ENCODE results near the gene SLC9A4. TPM values are rescaled to one million over a fixed set of nuclear protein-coding genes. Genes with fewer than 3 reads are reported as not detected.

SLC9A4 gene
- polyA plus RNA-seq, 5 donors = 0.03 TPM; not detected in 4

DNA sequence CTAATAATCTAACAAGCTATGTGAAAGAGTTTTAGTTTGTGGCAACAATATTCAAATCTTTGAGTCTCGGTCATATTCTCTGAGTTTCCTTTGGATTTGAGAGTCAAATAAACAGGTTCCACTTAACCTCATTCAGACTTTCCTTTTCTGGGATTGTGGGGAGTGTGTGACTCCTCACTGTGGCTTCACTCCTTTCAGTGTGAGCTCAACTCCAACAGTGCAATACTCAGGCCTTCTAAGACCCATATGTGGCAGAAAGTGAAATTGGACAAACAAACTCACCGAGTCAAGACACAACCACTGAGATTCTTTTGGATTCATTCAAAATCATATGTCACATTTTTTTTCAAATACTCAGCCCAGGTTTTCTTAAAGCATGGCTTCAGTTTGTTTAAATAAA lies 25.4 kb downstream of the SLC9A4 start:
- DNase-seq = no peak

DNA sequence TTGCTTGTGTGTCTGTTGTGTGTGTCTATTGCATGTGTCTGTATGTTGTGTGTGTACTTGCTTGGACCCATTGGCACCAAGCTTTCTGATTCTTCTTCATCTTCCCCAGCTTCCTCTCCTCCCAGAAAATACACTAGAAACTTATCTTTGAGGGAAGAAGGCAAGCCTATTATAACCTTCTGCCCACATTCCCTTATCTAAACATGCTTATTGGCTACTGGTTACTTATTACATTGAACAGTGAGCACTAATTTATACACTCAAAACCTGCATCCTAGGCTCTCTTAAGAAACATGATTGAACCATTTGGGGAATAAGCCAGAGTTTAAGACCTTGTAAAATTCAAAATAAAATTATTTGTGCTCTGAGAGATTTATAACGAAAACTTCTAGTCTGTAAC lies 26.5 kb downstream of the SLC9A4 start:
- no peak for DNase-seq

DNA sequence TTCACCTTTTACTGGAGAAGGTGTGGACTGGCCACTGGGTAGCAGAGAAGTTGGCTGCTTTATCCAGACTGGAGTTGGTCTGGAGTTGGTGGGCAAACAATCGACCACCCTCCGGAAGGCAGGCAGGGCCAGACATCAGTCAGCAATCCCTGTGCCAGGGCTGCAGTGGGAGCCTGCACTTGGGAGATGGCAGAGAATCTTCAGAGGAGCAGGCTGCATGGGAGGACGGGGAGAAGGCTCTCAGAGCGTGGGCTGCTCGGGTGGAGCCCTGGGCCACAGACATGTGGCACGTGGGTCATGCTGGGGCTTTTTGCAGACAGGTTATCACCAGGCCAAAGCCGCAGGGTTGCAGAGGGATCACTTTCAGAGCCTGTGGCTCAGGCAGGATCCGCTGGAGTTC lies 29.6 kb downstream of the SLC9A4 start:
- DNase-seq = no peak

DNA sequence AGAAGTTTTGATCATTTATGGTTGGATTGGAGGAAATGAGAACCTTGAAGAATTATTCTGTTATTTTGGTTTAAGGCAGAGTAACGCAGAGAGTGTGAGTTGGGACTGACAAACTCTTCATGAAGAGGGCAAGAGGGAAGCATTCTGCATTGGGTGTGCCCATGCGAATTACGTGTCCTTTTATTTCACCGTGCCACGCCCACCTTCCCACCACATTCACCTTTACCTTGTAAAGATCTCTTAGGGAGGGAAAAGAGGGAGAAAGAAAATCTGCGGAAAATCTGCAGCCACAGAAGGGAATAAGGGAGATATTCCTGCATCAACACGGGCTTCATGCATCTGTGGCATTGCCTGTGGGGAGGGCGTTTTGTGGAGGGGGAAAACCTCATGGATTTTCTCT lies 31.8 kb downstream of the SLC9A4 start:
- DNase-seq = no peak

DNA sequence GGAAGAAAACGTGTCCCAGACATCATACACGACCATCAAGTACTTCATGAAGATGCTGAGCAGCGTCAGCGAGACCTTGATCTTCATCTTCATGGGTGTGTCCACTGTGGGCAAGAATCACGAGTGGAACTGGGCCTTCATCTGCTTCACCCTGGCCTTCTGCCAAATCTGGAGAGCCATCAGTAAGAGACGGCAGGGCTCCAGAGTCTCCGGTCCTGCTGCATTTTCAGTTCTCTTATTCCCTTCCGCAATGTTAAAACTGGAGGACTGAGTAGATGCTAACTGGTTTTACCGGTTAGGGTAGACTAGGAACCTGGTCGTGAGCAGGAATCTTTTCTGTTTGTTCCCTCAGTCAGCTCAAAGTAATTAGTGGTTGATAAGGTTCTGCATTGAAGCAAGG lies 32.3 kb downstream of the SLC9A4 start:
- peak; percentile 45 to 63 for DNase-seq

DNA sequence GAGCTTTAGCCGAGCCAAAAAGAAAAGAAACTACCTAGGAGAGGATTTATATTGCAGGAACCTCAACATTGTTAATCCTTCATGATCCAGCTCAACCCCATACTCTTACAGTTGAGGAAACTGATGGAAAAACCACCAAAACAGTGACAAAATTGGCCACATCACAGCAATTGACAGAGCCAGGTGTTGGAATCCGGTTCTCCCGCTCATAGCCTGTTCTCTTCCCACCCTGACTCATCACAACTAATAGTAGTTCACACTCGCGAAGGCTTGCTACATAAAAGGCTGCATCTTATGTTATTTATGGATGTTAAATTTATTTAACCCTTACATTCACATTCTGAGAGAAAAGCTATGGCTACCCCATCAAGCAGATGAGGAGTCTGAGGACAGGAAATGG lies 33.7 kb downstream of the SLC9A4 start:
- no peak for DNase-seq

DNA sequence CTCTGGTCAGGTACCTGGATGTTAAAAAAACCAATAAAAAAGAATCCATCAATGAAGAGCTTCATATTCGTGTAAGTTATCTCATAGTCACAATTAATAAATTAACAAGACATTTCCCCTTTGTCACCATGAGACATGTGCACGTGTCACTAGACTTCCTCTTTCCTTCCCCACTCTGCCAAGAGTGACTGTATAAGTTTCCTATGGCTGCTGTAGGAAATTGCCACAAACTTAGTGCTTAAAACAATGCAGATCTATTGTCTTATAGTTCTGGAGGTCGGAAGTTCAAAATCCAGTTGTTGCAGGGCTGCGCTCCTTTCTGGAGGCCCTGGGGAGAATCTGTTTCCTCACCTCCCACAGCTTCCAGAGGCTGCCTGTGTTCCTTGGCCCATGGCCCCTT lies 35.8 kb downstream of the SLC9A4 start:
- DNase-seq = no peak

DNA sequence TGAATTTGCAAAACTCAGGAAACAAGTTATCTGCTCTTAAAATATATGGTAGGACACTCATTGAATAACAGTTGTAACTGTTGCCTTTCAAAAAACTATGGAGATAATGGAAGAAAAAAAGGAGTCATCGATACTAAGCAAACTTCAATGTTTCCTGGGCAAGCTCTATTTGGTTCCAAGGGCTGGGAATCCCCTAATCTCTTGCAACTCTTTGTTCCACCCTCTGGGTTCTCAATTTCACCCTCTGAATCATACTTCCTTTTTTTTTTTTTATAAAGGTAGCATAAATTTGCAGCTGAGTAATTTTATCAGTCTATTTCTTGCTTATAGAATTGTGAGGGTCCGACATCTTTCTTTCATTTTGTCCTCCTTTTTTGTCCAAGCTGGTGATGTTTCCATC lies 36.7 kb downstream of the SLC9A4 start:
- no peak for DNase-seq

DNA sequence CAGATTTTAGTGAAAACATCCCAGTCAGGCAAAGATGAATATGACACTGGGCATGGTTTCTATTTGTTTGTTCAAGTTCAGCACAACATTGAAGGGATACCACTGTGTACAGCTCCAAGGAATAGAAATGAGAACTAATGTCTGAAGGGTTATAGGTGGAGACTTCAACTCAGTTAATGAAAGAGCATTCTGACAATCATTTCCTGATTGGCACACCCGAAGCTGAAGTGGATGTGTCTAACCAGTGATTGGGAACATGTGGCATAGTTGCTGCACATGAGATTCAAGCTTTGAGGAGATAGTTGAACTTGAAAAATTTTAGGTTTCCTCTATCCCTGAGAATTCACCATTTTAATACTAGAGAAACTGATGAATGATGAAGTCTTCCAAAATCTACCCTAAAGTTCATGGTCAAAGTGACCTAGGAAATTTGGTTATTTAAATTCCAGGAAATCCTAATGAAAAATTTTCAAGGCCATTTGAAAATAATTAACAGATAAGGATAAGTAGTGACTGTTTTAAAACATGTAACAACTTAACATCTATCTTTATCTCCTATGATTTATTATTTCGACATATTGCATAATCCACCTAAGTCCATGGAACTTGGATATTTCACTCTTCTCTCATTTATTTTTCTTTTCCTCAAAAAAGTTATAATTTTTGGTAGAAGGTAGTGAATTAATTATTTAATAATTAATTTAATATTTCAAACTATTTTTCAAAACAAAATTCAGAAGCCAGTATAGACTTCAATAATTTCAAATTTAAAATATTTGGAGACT lies 38.0 kb downstream of the SLC9A4 start:
- DNase-seq = no peak

DNA sequence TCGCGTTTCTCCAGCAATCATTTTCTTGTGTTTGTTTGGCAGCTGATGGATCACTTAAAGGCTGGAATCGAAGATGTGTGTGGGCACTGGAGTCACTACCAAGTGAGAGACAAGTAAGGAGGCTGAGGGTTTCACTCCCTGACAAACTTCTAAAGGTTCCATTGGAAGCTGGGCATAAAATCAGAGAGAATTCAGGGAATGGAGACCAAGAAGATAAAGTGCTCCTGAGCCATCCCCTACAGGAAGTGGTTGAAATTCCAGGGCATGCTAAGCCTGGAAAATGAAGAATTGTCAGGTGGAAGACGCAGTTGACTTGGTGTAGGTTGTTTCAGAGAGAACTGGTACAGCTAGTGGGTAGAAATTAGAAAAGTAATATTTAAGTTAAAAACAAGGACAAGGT lies 39.1 kb downstream of the SLC9A4 start:
- no peak for DNase-seq

DNA sequence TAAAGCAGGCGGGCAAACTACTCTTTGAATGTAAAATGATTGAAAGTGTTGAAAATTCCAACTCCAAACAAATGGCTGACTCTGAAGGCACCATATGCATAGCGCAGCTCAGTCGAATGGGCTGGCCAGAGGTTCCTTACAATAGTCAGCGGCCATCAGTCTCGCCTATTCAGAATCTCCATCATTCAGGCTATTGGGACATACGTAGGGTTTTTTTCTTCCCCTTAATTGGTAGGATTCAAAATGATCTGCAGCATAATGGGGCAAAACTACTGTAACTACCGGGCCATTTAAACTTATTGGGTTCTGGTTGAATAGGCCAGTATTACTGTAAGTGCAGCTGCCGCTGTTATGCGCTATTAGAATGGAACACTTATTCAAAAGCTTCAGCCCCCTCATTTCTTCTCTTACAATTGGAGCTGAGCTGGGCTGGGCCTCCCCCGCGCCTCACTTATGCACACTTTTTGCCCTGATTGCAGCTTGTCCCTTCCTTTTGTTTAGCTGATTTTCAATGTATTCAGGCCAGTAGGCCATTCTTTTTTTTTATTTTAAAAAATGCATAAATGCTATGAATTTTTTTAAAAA lies 40.4 kb downstream of the SLC9A4 start:
- no peak for DNase-seq

DNA sequence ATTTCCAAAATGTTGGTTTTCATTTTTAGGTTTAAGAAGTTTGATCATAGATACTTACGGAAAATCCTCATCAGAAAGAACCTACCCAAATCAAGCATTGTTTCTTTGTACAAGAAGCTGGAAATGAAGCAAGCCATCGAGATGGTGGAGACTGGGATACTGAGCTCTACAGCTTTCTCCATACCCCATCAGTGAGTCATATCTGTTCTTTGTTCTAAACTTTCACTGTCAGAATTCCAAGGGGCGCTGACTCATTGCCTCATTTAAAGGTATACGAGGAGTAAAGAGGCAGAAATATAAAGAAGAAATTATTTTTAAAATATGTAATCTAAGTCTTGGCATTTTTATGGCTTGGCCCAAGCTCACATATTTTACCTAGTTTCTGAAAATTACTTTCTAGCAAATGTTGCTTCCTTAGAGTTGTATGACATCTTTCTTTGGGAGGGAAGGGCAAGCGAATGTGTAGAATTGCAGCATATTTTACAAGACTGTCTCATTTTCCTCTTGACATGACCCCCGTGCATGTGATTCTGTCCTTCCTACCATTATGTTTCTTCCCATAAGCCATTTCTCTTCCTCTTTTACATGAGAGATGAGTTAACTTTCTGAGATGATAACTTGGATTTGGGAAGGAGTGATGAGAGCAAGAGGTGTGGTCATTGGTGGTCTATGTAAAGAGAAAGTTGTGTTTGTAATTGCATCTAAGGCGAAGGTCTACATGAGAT lies 41.2 kb downstream of the SLC9A4 start:
- DNase-seq = no peak

DNA sequence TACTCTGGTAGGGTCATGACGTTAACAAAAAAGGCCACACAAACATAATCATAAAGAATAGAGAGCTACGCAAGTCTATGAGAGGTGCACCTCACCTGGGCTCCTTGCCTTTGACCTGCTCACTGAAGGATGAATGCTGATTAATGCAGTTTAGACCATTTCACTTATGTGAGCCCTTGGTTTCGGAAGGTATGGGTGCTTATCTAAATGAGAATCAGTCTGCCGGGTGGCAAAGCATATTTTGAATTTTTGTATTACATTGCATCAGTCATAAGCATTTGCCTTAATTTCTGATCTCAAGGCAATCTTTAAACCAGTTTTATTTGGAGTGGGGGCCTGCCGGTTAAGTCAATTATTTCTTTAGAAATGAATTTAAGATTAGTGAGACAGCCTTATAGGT lies 42.8 kb downstream of the SLC9A4 start:
- DNase-seq = no peak

DNA sequence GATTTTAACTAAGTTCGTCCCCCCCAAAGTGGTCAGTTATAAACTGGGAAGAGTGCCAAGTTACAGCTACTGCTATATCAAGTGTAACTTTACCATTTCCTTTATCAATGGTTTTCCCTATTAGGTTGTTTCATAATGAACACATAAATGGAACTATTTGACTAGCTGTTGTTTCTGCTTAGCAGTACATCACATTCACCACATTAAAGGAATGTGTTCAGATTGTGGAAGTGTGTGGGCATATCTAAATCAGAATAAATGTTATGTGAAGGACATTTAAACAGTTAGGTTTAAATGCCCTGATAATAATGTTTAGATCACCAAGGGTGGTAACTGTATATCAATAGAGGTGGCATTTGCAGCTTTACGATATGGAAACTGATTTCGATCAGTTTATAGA lies 45.1 kb downstream of the SLC9A4 start:
- no peak for DNase-seq

DNA sequence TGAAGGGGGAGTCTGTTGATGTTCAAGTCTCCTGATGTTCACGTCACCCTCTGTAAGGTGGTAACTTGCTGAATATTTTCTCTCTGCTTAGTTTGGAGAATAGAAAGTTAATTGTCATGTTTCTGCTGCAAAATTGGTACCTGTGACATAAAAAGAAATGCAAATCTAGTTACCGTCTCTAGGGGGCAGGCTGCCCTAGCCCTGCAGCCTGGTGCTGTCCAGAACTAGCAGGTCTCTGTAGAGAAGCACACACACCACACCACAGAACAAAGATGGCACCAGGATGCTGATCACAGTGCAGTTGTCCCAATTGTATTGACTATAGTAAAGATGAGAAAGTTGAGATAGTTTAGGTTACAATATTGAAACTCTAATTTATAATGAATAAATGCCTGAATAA lies 47.0 kb downstream of the SLC9A4 start:
- DNase-seq = no peak

DNA sequence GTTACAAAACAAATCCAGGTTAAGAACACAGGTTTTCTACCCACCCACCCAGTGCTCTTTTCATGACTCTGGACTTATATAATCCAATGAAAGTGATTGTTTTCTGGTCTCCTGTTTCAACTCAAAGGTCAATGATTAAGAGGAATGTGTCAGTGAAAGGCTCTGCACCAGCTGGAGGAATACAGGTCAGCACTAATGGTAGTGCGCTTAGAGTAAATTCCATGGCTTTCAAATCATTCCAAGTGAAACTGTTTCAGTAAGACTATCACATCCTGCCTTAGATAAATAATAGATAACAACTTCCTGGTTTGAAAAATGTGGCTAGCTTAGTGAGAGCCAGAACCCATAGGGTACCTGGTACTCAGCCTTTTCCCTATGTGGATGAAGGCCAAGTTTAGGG lies 47.8 kb downstream of the SLC9A4 start:
- DNase-seq = no peak

DNA sequence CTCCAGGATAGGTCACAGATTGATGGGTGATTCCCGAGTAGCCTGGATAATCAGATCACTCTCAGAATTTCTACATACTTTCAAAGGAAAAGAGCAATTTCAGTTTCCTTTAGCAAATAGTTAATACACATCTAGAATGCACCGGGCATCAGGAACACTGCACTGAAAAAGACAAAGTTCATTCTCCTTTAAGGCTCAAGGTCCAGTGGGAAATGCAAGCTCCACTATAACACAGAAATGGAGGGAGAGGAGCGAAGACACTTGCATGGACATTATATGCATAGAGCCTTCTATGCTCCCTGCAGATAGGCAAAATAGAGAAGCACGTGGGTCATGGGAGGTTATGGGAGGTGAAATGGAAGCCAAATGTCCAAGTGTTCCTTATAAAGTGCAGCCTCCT lies 49.1 kb downstream of the SLC9A4 start:
- DNase-seq = no peak

DNA sequence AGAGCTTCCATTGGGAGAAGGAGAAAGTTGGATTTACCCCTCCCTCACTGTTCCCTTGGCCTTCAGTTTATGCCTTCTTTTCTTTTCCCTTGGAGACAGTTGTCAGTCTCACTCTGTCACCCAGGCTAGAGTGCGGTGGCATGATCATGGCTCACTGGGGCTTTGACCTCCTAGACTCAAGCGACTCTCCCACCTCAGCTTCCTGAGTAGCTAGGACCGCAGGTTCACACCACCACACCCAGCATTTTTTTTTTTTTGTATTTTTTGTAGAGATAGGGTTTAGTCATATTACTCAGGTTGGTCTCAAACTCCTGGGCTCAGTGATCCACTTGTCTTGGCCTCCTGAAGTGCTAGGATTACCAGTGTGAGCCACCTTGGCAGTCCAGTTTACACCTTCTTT lies 49.9 kb downstream of the SLC9A4 start:
- no peak for DNase-seq

DNA sequence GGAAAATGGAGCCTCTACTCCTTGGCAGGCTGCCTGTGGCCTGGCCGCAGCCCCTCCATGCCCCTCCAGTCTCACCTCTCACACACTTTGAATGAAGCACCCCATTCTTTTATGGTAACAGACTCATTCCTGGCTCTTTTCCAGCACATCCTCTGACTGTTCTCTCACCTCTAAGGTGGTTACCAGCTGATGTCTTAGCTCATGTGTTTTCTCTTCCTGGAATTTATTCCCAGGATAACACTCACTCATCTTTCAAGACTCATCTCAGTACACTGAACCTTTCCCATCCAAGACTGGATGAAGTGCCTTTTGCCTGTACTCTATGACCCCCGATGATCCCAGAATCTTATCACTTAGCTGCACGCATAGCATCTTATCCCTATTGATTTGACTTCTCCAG lies 50.6 kb downstream of the SLC9A4 start:
- no peak for DNase-seq

DNA sequence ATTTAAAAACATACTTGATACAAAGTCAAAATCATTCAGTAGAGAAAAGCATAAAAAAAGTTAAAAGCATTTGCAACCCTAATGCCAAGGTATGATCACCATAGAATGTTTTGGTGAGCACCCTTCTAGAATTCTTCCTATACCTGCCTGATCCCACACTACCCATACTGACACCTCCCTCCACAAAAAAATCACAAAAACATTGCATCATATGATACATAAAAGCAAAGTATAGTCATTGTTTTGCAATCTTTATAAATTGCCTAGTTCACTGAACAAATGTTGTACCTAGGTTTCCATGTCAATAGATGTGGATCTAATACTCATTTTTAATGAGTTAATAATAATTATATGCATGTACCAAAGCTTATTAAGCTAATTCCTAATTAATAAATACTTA lies 54.1 kb downstream of the SLC9A4 start:
- no peak for DNase-seq

DNA sequence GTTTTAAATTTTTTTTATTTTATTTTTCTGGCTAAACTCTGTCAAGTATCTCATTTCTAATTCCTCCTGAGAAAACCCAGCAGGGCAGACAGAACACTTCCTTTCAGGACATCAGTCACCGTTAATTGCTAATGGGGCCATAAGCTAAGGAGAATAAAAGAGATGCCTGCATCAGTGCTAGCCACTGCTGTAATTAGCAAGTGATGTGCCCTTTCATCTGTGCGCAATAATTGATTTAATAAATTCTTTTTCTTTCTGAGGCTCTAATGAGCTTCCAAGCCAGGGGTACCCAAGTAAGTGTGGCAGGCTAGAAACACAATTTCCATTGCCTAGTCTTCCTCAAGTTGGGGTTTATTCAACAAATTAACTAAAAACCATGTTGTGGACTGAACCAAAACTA lies 65.5 kb downstream of the SLC9A4 start:
- no peak for DNase-seq

DNA sequence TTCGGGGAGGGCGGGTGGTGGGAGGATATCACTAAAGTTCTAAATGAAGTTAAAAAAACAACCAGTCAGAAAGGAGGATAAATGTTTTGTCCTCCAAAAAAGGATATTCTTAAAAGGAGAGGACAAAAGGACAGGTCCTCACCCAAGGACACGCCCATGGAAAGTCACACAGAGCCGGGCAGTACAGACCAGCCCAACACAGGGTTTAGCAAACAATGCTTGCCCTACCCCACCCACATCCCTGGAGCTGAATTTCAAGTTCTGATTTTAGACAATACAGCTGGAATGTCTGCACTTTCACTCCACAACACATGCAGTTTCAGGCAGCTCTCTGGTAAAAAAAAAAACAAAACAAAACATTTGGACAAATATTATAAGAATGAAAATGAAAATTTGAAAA lies 67.9 kb downstream of the SLC9A4 start:
- no peak for DNase-seq

DNA sequence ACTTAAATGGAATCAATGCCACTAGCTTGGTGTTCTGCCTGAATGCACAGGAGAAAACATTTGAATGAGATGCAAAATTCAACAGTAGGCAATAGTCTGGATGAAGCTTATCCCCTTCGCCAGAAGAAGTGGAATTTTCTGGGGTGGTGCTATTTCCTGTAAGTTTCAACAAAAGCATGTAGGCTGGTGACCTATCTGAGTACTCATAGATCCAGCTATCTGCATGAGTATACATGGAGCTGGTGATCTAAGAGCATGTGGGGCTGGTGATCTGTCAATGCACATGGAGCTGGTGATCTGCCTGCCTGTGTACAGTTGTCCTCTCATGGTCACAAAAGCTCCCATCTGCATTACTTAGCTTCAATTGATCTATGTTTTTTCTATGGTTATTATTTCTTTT lies 71.2 kb downstream of the SLC9A4 start:
- DNase-seq = no peak

All from right lung (tissue), 5 donors.